SK-N-SH treated with all-trans-retinoic acid at 6 μM for 48 hours (cell line): Measurements from ENCODE around the gene DIDO1.
"Not testable (repeated sequence)": the region's sequence is repeated elsewhere in the genome, so short reads cannot be mapped to it uniquely, and the experiment has no call there.

Experiments used
- ATAC-seq: fragments of 200-7000 bp; cut with Tn5 transposase; 3 replicates; pipeline ENCODE4 v1.9.1; 2020; ENCODE audit warnings: mild to moderate bottlenecking, moderate library complexity
- ARNTL ChIP-seq: fragments of 450-650 bp; formaldehyde crosslinking; IDR thresholded peaks from 2 replicates; pipeline ENCODE4 v1.5.0; 2020; ENCODE audit warnings: low read depth, mild to moderate bottlenecking, moderate library complexity, borderline replicate concordance
- BACH2 ChIP-seq: fragments of 250-450 bp; sonication (Bioruptor Pico); IDR thresholded peaks from 2 replicates; pipeline ENCODE4 v1.9.0; 2021; ENCODE audit warnings: mild to moderate bottlenecking, borderline replicate concordance
- CREB5 ChIP-seq: fragments of 250-450 bp; sonication (Bioruptor Pico); IDR thresholded peaks from 2 replicates; pipeline ENCODE4 v1.5.1; 2020; ENCODE audit warnings: low read depth, mild to moderate bottlenecking, moderate library complexity
- CSDC2 ChIP-seq: fragments of 250-450 bp; sonication (Bioruptor Pico); IDR thresholded peaks from 2 replicates; pipeline ENCODE4 v1.5.0; 2020; ENCODE audit warnings: mild to moderate bottlenecking, moderate library complexity
- CSRNP3 ChIP-seq: fragments of 250-450 bp; sonication (Bioruptor Pico); IDR thresholded peaks from 2 replicates; pipeline ENCODE4 v1.5.1; 2021; ENCODE audit warnings: mild to moderate bottlenecking, moderate library complexity
- ESRRG ChIP-seq: fragments of 250-450 bp; sonication (Bioruptor Pico); IDR thresholded peaks from 2 replicates; pipeline ENCODE4 v1.6.1; 2021; ENCODE audit warnings: mild to moderate bottlenecking
- GLIS3 ChIP-seq: fragments of 250-450 bp; sonication (Bioruptor Pico); IDR thresholded peaks from 2 replicates; pipeline ENCODE4 v1.5.0; 2020; ENCODE audit warnings: mild to moderate bottlenecking, moderate library complexity
- ISL1 ChIP-seq: fragments of 250-450 bp; sonication (Bioruptor Pico); IDR thresholded peaks from 2 replicates; pipeline ENCODE4 v2.1.2; 2022; ENCODE audit warnings: mild to moderate bottlenecking, moderate library complexity
- OSR1 ChIP-seq: fragments of 250-450 bp; sonication (Bioruptor Pico); IDR thresholded peaks from 2 replicates; pipeline ENCODE4 v1.8.0; 2022; ENCODE audit warnings: moderate library complexity, mild to moderate bottlenecking, inconsistent platforms
- PATZ1 ChIP-seq: fragments of 250-450 bp; sonication (Bioruptor Pico); IDR thresholded peaks from 2 replicates; pipeline ENCODE4 v1.8.0; 2020; ENCODE audit warnings: mild to moderate bottlenecking, moderate library complexity, borderline replicate concordance
- POU6F1 ChIP-seq: fragments of 250-450 bp; sonication (Bioruptor Pico); IDR thresholded peaks from 2 replicates; pipeline ENCODE4 v1.8.0; 2021; ENCODE audit warnings: low read depth, mild to moderate bottlenecking, moderate library complexity, borderline replicate concordance
- PPARA ChIP-seq: fragments of 250-450 bp; sonication (Bioruptor Pico); IDR thresholded peaks from 2 replicates; pipeline ENCODE4 v1.5.0; 2020; ENCODE audit warnings: mild to moderate bottlenecking, borderline replicate concordance
- TCF4 ChIP-seq: fragments of 250-450 bp; sonication (Bioruptor Pico); IDR thresholded peaks from 2 replicates; pipeline ENCODE4 v1.8.0; 2021; ENCODE audit warnings: mild to moderate bottlenecking, moderate library complexity, borderline replicate concordance
- TOX ChIP-seq: fragments of 250-450 bp; sonication (Bioruptor Pico); IDR thresholded peaks from 2 replicates; pipeline ENCODE4 v1.8.0; 2021; ENCODE audit warnings: mild to moderate bottlenecking, moderate library complexity, borderline replicate concordance
- TSHZ2 ChIP-seq: fragments of 250-450 bp; sonication (Bioruptor Pico); IDR thresholded peaks from 2 replicates; pipeline ENCODE4 v1.5.0; 2020; ENCODE audit warnings: mild to moderate bottlenecking, moderate library complexity
- ZFP30 ChIP-seq: fragments of 450-650 bp; formaldehyde crosslinking; IDR thresholded peaks from 2 replicates; pipeline ENCODE4 v1.5.0; 2022; ENCODE audit warnings: mild to moderate bottlenecking, moderate library complexity
- ZNF70 ChIP-seq: fragments of 450-650 bp; formaldehyde crosslinking; IDR thresholded peaks from 2 replicates; pipeline ENCODE4 v1.5.0; 2020; ENCODE audit warnings: mild to moderate bottlenecking, moderate library complexity
- ZNF8 ChIP-seq: fragments of 450-650 bp; formaldehyde crosslinking; IDR thresholded peaks from 2 replicates; pipeline ENCODE4 v1.5.0; 2020; ENCODE audit warnings: mild to moderate bottlenecking, moderate library complexity

The DIDO1 gene

GRCh38 chr20:62852841-62853240 is 73.5 kb downstream of the DIDO1 start (continued):
- no peak for TF ChIP-seq TSHZ2
- TF ChIP-seq ESRRG (CRISPR knock-in tag), result no peak

GRCh38 chr20:62852196-62852595 is 74.1 kb downstream of the DIDO1 start:
- ATAC-seq, result no peak
- TF ChIP-seq ZFP30 (CRISPR knock-in tag), result no peak
- no peak for TF ChIP-seq ZNF70 (CRISPR knock-in tag)
- TF ChIP-seq CSRNP3 (CRISPR knock-in tag), result no peak

GRCh38 chr20:62850333-62850974 is 75.9 kb downstream of the DIDO1 start:
- no peak for ATAC-seq
- no peak for TF ChIP-seq PPARA (CRISPR knock-in tag)
- TF ChIP-seq ARNTL, result no peak
- TF ChIP-seq CSDC2, result no peak
- TF ChIP-seq ISL1 (CRISPR knock-in tag), result no peak
- TF ChIP-seq BACH2, result no peak
- TF ChIP-seq POU6F1 (CRISPR knock-in tag), result no peak
- TF ChIP-seq, all 23 proteins: peak for 0

- ATAC-seq, result no peak
- TF ChIP-seq ZNF8 (CRISPR knock-in tag) (no peak), ARNTL (no peak), TSHZ2 (no peak), ZFP30 (CRISPR knock-in tag) (no peak), ESRRG (CRISPR knock-in tag) (no peak), TCF4 (CRISPR knock-in tag) (no peak), CSDC2 (no peak), PATZ1 (CRISPR knock-in tag) (no peak), GLIS3 (CRISPR knock-in tag) (no peak), CREB5 (no peak), TOX (CRISPR knock-in tag) (no peak), OSR1 (CRISPR knock-in tag) (no peak), PPARA (CRISPR knock-in tag) (no peak), ISL1 (CRISPR knock-in tag) (no peak)
Measured at GRCh38 chr20:62849431-62849830, 76.9 kb downstream of the DIDO1 start.

GRCh38 chr20:62848917-62849316 is 77.4 kb downstream of the DIDO1 start:
- ATAC-seq, result not testable (repeated sequence)
